ENCODE results near the gene TMC7. TPM values are rescaled to one million over a fixed set of nuclear protein-coding genes. Genes with fewer than 3 reads are reported as not detected.
"Not testable (repeated sequence)": the region's sequence is repeated elsewhere in the genome, so short reads cannot be mapped to it uniquely, and the experiment has no call there.

Gene TMC7
- total RNA-seq, 1 donor from 2014 or later: 18.6 TPM

DNA sequence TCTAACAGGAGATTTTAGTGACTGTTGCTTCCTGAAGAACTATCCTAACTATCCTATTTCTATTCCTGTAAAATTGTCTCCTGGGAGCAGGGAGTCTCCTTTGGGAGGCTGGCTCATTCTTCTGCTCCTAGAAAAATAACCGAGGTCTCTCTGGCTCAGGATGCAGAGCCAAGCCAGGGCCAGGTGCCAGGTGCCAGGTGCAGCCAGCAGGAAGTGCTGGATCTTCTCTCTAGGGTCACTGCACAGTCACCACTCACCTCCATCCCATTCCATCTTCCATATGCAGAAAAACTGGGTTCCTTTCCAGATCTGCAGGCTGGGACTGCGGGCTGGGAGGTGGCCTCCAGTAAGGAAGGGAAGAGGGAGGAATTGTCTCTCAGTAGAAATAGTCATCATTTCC is 3.8 kb upstream of the TMC7 start:
- DNase-seq (ENCODE audit: low spot score): no peak

DNA sequence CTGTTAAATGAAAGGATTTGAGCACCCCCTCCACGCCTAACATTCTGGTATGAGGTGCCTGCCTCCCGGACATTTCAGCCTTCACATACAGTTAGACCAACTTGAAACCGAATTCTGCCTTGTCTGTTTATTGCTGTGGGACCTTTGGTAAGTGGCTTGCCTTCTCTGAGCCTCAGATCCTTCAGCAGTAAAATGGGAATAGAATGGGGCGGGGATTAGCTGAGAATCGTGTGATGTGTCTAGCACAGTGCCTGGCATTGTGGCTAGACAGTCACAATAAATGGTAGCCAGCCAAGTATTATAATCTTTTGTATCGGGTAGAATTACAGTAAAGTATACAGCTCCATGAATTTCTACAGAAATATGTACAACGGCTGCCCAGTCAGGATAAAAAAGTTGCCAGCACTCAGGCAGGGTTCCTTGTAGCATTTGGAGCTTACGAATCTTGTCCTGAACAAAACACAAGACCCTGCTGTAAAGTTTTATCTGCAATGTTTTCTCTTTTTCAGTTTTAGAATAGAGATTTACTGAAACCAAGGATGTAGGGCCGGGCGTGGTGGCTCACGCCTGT is 786 bp downstream of the TMC7 start:
- DNase-seq (ENCODE audit: low spot score): no peak

DNA sequence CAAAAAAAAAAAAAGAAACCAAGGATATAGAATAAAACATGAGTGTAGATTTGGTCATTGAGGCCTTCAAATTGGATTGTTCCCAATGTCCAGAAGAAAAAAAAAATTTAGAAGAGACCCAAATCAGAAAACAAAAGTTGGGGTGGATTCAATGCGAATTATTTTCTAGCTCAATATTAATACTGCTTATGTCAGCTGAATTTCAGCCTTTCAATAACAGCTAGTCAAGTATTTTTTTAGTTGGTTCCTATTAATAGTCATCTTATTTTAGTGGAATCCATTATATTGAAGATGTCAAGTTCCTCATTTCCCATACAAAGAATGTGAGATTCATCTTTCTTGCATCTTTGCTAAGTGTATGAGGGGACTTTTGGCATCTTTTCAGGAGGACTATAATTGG is 1.5 kb downstream of the TMC7 start:
- DNase-seq (ENCODE audit: low spot score): not testable (repeated sequence)

DNA sequence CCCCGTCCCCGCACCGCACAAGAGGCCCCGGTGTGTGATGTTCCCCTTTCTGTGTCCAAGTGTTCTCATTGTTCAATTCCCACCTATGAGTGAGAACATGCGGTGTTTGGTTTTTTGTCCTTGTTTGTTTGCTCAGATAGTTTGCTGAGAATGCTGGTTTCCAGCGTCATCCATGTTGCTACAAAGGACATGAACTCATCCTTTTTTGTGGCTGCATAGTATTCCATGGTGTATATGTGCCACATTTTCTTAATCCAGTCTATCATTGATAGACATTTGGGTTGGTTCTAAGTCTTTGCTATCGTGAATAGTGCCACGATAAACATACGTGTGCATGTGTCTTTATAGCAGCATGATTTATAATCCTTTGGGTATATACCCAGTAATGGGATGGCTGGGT is 8.0 kb downstream of the TMC7 start:
- not testable (repeated sequence) for DNase-seq (ENCODE audit: low spot score)

DNA sequence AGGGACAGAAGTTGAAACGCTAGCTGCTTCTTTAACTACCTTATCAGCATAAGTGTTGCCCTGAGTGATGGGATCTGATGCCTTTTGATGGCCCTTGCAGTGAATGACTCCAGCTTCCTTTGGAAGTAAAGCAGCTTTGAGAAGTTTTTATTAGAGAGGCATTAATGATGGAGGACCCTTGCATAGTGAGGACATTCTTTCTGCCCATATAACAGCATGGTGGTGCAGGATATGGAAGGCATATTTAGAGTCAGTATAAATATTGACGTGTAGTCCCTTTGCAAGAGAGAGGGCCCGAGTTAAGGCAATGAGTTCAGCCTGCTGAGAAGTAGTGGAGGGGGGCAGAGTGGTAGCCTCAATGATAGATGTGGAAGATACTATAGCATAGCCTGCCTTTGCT is 9.8 kb downstream of the TMC7 start:
- DNase-seq (ENCODE audit: low spot score): not testable (repeated sequence)

DNA sequence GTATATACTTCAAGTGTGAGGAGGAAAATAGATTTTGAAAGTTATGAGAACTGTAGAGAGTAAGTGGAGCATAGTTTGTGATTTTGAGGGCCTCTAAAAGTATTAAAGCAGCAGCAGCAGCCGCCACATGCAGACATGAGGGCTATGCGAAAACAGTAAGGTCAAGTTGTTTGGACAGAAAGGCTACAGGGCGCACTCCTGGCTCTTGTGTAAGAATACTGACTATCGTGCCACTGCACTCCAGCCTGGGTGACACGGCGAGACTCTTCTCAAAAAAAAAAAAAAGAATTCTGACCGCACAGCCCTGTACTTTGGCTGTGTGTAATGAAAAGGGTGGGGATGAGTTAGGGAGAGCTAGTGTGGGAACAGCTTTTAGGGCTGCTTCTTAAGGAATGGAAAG is 10.4 kb downstream of the TMC7 start:
- DNase-seq (ENCODE audit: low spot score): not testable (repeated sequence)

DNA sequence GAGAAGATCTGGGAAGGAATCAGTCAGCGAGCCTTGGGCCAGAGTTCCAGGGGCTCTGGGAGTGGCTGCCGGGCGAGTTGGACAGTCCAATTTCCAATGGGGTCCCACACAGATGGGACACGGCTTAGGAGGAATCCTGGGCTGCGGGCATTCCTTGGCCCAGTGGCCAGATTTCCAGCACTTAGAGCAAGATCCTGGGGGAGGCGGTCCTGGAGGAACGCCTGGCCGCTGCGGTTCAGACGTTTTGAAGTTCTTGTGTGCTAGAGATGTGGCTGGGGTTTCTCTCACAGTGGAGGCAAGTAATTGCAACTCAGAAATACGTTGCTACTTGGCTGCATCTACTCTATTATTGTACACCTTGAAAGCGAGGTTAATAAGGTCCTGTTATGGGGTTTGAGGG is 11.7 kb downstream of the TMC7 start:
- not testable (repeated sequence) for DNase-seq (ENCODE audit: low spot score)

DNA sequence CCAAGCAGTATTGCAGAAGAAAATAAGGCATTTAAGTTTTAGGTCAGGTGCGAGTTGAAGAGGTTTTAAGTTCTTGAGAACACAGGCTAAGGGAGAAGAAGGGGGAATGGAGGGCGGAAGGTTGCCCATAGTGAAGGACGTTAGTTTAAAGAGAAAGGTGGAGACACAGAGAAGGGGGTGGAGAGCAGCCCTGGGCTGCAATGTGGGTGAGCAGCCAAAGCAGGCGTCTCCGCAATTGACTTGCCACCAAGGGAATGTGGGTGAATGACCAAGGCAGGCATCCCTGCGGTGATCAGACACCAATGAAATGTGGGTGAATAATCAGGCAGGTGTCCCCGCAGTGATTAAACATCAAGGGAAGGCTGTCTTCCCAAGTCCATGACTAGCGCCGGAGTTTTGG is 12.8 kb downstream of the TMC7 start:
- DNase-seq (ENCODE audit: low spot score): not testable (repeated sequence)

DNA sequence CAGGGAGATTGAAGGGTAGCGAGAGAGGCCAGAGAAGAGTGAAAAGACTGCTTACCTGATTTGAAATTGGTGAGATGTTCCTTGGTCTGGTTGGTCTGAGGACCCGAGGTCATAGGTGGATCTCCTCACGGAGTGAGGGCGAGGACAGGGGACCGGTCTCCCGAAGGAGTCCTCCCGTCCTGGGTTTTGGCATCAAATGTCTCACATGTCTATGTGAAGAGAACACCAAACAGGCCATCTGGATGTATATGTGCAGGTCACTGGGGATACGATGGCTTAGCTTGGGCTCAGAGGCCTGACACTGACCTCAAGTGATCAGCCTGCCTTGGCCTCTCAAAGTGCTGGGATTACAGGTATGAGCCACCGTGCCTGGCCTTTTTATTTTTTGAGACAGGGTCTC is 13.3 kb downstream of the TMC7 start:
- not testable (repeated sequence) for DNase-seq (ENCODE audit: low spot score)

DNA sequence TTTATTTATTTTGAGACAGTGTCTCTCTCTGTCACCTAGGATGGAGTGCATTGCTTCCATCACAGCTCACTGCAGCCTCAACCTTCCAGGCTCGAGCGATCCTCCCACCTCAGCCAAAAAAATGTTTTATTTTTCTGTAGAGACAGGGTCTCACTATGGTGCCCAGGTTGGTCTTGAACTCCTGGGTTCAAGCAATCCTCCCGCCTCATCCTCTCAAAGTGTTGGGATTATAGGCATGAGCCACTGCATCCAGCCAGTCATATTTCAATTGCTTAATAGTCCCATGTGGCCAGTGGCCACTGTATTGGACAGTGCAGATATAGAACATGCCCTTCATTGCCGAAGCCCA is 15.3 kb downstream of the TMC7 start:
- DNase-seq (ENCODE audit: low spot score): no peak

DNA sequence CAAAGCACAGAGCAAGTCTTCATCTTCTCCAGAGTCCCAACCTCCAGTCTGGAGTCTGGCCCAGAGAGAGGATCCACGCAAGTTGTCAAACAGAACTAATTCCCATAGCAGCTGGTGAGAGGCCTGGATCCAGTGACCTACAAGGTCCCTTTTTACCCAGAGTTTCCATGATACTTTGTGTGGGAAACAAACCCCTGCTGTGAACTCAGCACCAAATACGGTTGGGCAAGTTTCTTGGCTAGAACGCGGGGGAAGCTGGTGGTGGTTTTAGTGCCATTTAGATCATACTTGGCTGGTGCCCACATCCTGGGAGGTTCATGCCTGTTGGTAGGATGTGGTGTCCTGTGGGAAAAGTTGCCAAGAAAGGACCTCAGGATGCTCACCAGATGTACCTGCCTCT is 18.1 kb downstream of the TMC7 start:
- DNase-seq (ENCODE audit: low spot score): no peak

DNA sequence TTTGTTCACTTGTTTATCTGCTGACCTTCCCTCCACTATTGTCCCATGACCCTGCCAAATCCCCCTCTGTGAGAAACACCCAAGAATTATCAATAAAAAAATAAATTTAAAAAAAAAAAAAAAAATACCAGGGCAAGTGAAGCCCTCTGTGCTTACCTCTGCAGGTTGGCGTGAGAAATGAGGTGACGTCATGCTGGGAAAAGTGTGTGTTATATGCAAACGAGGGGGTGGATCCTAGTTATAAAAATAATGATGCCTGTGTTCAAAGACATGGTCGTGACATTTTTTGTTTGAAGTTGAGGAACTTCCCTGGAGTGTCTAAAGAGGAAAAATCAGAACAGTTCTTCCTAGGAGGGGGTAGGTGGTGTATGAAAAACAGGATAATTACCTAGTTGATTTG is 20.2 kb downstream of the TMC7 start:
- DNase-seq (ENCODE audit: low spot score): no peak

DNA sequence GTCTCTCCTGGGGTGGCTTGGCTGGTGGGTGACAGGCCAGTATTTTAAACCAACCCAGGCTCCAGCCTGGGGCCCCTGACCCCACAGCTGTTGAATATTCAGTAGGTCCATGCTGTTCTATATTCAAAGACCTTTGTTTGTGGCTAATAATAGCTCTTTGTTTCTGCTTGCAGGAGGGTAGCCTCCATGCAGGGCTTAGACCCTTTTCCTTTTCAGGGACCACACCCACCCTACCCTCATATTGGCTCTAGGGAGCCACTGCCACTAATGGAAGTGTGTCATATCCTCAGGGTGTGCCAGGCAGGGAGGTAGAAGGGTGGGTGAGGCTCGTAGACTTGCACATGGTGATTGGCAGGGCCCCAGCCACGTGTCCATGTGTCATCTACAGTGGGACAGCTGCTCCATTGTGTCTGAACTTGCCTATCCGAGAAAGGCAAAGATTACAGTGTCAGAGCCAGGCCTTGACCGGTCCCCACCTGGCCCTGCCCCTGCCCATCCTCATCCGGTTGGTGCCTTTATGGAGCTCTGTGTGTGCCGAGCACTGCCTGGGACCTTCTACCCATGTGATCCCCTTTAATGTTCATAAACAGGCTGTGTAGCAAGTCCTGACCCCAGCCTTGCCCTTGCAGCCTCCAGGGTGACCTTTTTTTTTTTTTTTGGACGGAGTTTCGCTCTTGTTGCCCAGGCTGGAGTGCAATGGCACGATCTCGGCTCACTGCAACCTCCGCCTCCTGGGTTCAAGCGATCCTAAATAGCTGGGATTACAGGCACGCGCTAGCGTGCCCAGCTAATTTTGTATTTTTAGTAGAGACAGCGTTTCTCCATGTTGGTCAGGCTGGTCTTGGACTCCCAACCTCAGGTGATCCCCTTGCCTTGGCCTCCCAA is 22.1 kb downstream of the TMC7 start:
- DNase-seq (ENCODE audit: low spot score): peak; percentile 91

DNA sequence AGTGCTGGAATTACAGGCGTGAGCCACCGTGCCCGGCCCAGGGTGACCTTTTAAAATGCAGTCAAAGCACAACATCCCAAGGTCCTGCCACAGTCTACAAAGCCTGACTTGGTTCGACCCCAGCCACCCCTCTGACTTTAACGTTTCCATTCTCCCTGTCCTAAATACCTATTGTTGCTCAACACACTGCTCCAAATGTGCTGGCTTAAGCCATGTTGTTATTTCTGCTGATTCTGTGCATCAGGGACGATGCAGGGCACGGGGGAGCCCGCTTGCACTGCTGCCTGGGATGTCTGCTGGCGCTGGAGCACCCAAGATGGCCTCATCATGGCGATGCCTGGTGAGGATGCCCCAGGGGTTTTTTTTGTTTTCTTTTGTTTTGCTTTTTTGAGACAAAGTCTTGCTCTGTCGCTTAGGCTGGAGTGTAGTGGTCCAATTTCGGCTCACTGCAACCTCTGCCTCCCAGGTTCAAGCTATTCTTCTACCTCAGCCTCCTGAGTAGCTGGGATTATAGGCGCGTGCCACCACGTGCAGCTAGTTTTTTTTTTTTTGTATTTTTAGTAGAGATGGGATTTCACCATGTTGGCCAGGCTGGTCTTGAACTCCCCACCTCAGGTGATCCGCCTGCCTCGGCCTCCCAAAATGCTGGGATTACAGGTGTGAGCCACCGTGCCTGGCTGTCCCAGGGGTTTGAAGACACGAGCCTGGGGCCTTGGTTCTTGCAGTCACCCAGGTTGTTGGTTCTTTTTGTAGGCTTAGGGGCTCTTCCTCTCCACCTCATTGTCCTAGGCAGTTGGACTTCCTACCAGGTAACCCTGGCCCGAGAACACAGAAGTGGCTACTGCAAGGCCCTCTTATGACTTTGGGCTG is 22.9 kb downstream of the TMC7 start:
- no peak for DNase-seq (ENCODE audit: low spot score)

DNA sequence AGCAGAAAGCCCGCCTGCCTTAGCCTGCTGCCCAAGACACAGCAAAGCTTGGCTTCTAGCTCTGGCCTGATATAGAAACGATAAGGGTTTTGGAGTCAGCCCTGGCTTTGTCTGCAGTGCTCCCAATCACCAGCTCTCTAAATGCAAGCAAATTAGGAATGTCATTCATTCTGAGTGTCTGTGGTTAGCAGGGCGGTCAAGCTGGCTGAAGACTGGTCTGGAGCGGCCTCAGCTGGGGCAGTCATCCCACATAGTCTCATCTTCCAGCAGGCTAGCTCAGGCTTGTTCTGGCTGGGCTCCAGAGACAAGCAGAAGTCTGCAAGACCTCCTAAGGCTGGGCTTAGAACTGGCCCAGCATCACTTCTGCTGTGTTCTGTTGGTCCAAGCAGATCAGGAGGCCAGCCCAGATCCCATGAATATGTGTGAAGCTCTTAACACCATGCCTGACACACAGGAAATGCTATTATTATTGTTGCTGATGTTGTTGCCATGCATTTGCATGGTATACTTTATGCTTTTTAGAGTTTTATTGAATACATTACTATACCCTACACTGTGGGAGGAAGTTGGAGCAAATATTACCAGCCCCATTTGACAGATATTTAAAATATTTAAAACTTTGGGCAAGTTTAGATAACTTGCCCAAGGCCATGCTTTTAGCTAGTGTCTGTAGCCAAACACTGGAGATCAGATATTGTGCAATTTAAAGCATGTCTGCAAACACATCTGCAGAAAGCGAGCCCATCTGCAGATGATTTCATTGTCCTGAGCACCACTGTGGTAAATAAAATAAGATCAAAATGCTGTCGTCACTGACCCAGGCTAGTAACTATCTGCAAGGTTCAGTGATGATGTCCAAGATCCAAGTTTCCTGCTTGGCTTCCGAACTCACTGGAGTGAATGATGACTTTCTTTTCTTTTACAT is 24.8 kb downstream of the TMC7 start:
- no peak for DNase-seq (ENCODE audit: low spot score)

DNA sequence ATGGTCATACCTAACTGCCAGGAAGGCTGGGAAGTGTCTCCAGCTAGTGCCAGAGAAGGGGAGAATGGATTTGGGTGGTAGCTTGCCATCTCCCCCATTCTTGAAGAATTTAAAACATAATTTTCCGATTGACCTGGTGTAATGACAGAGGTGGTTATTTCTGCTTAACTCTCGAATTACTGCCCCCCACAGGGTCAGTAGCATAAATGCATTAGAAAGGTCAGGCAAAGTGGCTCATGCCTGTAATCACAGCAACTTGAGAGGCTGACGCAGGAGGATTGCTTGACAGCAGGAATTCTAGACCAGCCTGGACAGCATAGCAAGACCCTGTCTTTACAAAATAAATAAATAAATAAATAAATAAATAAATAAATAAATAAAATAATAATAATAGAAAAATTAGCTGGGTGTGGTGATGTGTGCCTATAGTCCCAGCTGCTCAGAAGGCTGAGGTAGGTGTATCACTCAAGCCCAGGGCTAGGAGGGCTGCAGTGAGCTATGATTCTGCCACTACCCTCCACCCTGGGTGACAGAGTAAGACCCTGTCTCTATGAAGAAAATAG is 27.5 kb downstream of the TMC7 start:
- no peak for DNase-seq (ENCODE audit: low spot score)

DNA sequence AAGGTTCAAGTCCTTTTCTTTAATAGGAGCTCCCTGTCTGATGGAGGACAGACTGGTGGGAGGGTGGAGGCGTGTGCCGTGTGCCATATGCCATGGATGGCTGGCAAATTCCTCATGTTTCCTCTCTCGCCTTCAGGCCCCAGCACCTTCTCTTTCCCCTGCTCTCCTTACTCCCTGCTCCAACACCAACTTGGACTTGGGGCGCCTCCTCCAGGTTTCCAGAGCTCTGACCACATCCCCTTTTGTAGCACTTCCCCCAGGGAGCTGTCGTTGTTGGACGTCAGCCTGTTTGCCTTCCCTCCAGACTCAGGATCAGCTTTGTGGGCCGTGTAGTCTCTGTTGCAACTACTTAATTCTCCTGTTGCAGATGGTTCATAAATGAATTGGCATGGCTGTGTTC is 30.7 kb downstream of the TMC7 start:
- DNase-seq (ENCODE audit: low spot score): no peak

DNA sequence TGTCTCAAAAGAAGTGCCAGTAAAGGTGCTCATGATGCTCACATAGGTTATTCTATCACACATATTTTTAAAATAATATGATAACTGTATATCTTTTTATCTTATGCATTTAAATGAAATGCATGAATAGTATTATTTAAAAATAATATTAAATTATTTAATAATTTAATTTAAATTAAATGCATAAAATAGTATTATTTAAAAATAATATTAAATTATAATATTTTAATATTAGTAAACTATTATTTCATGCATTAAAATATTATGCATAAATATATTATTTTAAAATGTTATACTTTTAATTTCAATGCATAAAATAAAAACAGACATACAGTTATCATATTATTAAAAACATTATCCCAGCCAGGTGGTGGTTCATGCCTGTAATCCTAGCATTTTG is 33.4 kb downstream of the TMC7 start:
- DNase-seq (ENCODE audit: low spot score): no peak

DNA sequence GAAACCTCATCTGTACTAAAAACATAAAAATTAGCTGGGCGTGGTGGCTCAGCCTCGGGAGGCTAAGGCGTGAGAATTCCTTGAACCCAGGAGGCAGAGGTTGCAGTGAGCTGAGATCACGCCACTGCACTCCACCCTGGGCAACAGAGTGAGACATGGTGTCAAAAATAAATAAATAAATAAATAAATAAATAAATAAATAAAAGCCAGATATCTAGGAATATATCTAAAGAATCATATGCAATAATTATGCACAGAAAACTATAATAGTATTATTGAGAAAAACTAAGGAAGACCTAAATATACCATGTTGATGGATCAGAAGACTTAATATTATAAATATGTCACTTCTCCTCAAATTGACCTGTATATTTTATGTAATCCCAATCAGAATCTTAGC is 37.0 kb downstream of the TMC7 start:
- no peak for DNase-seq (ENCODE audit: low spot score)

DNA sequence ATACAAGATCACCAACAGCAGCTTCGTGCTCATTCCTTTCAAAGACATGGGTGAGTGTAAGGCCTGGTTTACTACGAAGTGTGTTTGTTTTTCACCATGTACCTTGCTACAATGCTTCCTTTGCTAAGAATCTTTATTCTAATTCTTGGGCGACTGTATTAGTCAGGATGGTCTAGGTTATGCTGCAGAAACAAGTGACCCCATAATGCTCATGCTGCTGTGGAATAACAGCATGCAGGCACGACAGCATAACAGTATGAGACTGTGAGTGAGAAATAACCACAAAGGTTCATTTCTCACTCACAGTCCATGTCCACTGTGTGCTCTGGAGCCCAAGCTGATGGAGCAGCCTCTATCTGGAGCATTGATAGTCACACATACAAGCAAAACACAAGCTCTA is 38.0 kb downstream of the TMC7 start:
- DNase-seq (ENCODE audit: low spot score): no peak

DNA sequence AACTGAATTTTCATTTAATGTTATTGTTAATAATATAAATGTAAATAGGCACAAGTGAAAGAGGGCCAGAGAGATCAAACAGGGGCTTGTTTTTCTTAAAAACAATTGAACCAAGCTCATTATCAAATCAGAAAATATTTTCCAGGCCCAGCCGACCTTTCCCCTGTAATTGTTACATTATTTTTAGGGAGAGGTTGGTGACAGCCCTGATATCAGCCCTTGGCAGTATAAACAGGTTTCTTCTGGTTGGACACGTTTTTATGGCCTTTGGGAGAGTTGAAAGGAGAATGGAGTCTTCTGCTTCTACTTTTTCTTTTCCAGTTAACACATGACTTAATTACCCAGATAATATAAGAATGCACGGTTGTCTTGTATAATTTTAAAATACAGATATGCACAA is 43.7 kb downstream of the TMC7 start:
- no peak for DNase-seq (ENCODE audit: low spot score)

Measured in ureter (tissue), 1 donor.